DMS153 treated with DMSO at 0.1 percent for 48 hours (cell line): ENCODE measurements around the gene UNC5CL.

Experiments used
- DNase-seq: peaks from one replicate; lab custom pipeline; 2025; ENCODE audit not compliant: unreplicated experiment; lab: John Stamatoyannopoulos, UW

Gene UNC5CL

DNA sequence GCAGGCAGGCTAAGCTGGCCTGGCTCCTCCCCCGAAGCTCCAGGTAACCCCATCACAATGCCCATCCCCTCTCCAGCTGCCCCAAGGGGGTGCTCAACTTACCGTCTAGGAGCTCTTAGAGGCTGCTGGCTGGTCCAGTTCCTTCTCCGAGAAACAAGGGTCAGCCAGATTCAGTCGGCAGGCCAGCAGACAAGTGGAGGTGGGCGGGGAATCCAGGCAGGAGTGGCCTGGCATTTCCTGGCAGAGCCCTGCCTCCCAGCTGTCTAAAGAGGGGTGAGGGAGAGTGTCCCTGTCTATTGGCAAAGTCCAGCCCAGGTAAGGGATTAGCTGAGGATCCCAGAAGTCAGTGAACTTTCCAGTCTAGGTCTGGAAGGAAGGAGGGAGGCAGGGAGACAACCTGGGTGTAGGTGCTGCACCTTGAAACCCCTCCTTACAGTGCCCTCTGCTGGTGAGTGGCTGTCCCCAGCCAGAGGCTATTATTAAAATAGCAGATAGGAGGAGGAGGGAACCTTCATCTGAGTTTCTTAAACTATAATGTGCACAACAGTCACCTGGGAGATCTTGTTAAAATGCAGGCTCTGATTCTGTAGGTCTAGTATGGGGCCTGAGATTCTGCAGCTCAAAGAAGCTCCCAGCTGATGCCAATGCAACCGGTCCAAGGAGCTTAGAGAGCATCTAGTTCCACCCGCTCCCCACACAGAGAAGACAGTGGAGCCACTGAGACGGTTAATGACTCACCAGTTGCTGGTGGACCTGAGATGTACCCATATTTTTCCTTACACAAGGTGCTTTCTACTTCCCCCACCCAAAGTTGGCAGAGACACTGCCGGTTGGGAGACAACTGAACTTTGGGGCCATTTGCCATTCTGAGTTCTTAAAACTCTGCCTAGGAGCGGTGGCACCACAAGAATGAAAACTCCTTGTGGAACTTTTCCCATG lies at the start of gene UNC5CL:
UNC5CL (minus strand) TSS at position 162 of the 939 bp plus-strand sequence. CDS start 4,147 bp downstream, outside the sequence.
- DNase-seq = peak; percentile 26

- no peak for DNase-seq
Measured at GRCh38 chr6:41088451-41088850, 49.4 kb upstream of the UNC5CL start.

- DNase-seq = no peak
Measured at GRCh38 chr6:41085182-41085581, 46.2 kb upstream of the UNC5CL start.

DNA sequence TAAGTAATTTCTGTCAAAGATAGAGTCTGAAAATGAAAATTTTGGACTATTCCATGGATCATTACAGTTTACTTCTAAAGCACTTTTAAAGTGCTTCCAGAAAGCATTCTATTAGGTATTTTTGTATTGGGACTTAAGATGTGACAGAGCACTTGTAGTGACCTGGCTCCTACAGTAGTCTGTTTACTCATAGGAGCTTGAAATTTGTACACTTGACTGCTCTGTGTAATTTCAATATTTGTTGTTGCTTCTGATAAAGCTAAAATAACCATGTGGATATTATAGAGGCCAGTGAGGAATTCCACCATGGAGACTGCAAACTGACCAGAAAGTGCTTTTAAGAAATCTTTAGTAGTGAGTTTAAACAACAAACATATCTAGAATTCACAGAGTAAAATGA lies 44.1 kb upstream of the UNC5CL start:
- DNase-seq = no peak

DNA sequence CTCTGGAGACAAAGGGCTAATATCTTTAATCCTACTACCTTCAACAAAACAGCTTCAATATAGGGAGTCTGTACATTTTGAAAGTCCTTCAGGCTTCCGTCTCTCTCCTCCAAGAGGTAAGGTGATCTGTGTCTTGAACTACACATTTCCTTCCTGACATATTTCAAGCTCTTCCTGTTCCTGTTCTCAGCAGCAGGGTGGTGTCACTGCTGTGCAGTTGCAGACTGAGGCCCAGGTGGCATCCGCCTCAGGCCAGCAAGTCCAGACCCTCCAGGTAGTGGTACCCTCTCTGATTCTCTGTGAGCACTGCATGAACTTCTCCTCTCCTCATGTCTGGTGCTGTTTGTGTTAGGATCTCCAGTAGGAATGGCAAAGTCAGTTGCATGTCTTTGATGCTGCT lies 41.6 kb upstream of the UNC5CL start:
- no peak for DNase-seq

- DNase-seq = no peak
Measured at GRCh38 chr6:41079080-41079479, 40.1 kb upstream of the UNC5CL start.

DNA sequence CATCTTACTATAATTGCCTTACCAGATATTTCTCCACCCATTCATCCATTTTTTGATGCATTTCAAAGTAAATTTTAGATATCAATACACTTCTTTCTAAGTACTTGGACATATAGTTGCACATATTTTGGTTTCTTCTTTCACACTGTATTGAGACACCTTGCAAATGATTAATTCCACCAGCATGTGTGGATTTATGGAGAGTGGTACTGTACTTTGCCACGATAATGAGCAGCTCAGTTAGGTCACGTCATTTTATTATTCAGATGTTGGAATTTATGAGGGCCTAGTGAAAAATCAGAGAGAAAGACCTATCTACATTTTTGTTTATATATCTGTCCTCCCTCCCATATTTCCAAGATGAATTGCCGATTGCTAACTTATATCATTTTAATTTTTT lies 39.1 kb upstream of the UNC5CL start:
- no peak for DNase-seq

DNA sequence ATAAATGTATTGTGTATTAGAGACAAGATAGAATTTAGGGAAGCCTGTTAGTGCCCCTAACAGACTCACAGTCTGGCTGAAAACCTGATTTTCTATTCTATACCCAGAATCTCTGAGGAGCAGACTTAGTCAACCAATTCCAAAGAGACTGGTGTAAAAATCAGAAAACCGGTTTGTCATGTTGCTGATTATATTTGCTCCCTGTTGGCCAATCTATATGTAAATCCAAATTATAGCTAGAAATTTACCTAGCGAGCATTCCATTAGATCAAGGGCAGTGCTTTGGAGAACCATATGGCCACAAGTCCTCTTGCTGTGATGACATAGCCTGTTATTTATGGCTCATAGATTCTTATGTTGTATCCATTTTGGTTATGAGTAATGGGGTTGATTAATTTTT lies 38.5 kb upstream of the UNC5CL start:
- no peak for DNase-seq

- DNase-seq = no peak
Measured at GRCh38 chr6:41075651-41076626, 36.9 kb upstream of the UNC5CL start.

DNA sequence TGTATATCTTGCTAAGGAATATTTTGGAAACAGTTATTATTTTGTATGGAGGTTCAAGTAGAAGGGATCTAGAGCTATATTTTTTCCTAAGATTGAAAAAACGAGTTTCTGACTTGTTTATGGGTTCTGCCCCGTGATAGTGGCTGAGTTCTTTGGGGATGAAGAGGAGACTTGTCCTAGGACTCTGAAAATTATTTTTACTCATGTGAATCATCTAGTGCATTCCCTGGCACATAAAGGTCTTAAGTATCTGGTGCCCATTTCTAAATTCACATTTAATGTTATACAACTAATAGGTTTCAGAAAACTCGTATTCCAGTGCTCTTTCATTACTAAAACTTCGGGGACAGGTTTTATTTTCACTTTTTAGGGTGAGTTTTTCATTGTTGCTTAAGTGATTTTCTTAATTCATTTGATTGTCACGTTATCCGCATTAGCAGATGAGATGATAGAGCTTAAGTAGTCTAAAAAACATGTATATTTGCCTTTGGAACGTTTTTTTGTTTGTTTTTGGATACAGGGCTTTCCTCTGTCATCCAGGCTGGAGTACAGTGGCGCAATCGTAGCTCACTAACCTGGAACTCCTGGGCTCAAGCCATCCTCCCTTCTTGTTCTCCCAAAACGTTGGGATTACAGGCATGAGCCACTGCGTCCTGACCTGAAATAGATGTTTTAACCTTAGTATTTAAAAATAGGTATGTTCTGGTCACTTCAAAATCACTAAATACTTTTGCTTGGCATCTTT lies 35.8 kb upstream of the UNC5CL start:
- DNase-seq = no peak

GRCh38 chr6:41073968-41074691 lies 35.1 kb upstream of the UNC5CL start:
- DNase-seq = peak; percentile 47

- DNase-seq = peak; percentile 30
Measured at GRCh38 chr6:41073203-41073967, 34.4 kb upstream of the UNC5CL start.

DNA sequence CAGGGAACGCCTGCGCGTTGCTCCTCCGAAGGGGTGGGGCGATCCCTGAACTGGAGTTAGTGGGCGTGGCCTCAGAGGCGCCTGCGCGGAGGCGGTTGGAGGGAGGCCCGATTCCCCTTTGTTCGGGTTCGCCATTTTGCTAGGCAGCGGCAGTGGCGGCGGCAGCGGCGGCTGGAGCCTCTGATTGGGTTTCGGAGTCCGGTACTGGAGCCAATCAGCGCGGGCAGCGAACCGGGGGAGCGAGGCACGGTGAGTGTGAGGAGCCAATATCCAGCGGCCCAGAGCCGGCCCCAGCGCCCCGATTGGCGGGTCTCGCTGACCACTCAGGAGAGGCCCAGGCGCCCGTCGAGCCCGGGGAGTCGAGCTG lies 33.8 kb upstream of the UNC5CL start, which contains the start of gene NFYA:
NFYA (plus strand) TSS at position 139 of the 367 bp plus-strand sequence. CDS start 6,116 bp downstream, outside the sequence.
- DNase-seq = peak; percentile 100

- peak; percentile 100 for DNase-seq
Measured at GRCh38 chr6:41071923-41072835, 33.2 kb upstream of the UNC5CL start, which contains the start of gene OARD1. Gene OARD1, minus strand, starts transcription at chr6:41072356. Its CDS starts 722 bp downstream, at chr6:41071634.

DNA sequence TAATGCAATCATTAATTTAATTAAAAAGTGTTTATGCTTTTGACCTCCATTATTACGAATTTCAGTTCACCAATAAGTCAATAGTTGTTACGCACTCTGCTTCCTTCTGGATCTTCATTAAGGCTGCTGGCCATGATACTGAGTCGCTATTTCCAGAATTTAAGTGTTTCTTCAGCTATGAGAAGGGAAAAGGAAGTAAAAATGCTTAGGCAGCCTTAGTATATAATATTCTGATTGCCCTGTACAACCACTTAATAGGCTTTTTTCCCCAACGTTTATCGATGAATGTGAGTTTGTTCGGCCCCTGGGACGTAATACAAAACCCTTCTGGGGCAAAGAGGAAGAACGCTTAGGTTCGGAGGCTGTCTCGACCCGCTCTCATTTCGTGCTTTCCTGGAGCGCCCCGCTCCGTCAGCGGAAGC lies 32.5 kb upstream of the UNC5CL start:
- DNase-seq = no peak

GRCh38 chr6:41066867-41067304 lies 27.9 kb upstream of the UNC5CL start:
- DNase-seq = peak; percentile 72

DNA sequence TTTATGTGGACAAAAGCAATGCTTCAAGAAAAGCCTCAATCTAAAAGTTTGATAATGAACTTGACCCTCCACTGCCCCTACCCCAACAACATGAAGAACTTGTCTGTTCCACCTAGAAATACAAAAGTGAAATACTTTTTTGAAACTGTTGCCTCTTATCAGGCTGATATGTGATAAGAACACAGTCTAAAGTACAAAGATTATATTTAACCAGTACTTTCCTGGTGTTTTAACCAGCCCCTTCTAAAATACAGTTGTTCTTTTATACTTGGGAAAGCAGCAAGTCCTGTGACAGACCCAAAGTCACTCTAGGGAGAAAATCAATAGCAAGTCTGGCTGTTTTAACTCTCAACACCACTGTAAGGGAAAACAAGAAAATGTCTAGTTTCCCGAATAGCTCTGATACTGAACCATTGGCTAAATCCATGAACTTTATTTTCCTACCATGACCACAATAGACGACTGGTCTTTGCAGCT lies 26.6 kb upstream of the UNC5CL start:
- DNase-seq = no peak

DNA sequence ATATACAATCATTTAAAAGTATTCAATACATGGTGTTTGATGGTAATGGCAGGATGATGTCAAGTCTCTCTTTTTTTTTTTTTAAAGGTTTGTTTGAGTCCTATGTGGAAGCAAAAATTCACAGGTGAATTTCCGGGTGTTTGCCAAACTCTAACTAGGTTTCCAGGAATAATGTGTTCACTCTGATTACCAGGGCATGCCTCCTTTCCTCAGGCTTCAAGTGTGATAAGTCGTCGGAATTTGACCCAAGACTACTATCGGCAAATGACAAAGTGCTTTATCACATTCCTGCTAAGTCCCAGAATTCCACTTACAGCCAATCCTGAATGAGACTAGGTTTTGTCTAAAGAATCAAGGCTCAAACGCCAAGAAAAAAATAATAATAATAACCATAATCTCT lies 25.8 kb upstream of the UNC5CL start:
- no peak for DNase-seq
